Adrenal gland (tissue), 5 donors: Measurements from ENCODE around the gene WNT5A.
"Not testable (repeated sequence)": the region's sequence is repeated elsewhere in the genome, so short reads cannot be mapped to it uniquely, and the experiment has no call there.

Source experiments
- POLR2A ChIP-seq, 2 donors: fragments of 450-650 bp; IDR thresholded peaks; one replicate each; pipeline ENCODE4 v1.6.1; 2017; ENCODE audit warnings: antibody characterized with exemption in 2 of 2, mild to moderate bottlenecking in 2 of 2, moderate library complexity in 1 of 2
- TF ChIP-seq, protein P1 (sequence below), 6 experiments: fragments of 450-650 bp in 4 of 6; fragments of 200-600 bp in 2 of 6; sonication (generic) in 1 of 6; IDR thresholded peaks; 1 replicate in 5 of 6; 2 replicates in 1 of 6; pipeline versions ENCODE4 v1.5.1 to v1.8.0; 2016 to 2021; ENCODE audit warnings: antibody characterized with exemption in 6 of 6, mild to moderate bottlenecking in 2 of 6, moderate library complexity in 1 of 6
- donor health status: DM: no; HTN: no; CAD: no.

DNA sequence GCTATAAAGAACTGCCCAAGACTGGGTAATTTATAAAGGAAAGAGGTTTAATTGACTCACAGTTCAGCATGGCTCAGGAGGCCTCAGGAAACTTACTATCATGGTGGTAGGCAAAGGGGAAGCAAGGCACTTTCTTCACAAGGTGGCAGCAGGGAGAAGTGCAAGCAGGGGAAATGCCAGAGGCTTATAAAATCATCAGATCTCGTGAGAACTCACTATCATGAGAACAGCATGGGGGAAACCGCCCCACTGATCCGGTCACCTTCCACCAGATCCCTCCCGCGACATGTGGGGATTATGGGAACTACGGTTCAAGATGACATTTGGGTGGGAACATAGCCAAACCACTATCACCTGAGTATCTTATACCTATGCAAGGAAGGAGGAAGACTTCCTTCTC lies 18.0 kb upstream of the WNT5A start:
- TF ChIP-seq, protein P1, sequence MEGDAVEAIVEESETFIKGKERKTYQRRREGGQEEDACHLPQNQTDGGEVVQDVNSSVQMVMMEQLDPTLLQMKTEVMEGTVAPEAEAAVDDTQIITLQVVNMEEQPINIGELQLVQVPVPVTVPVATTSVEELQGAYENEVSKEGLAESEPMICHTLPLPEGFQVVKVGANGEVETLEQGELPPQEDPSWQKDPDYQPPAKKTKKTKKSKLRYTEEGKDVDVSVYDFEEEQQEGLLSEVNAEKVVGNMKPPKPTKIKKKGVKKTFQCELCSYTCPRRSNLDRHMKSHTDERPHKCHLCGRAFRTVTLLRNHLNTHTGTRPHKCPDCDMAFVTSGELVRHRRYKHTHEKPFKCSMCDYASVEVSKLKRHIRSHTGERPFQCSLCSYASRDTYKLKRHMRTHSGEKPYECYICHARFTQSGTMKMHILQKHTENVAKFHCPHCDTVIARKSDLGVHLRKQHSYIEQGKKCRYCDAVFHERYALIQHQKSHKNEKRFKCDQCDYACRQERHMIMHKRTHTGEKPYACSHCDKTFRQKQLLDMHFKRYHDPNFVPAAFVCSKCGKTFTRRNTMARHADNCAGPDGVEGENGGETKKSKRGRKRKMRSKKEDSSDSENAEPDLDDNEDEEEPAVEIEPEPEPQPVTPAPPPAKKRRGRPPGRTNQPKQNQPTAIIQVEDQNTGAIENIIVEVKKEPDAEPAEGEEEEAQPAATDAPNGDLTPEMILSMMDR (IDR thresholded peaks at IDR 0.05): peak in 2 of 6 experiments; percentile 15 to 33
- not testable (repeated sequence) for TF ChIP-seq POLR2A (IDR thresholded peaks at IDR 0.05)
